Measurements from ENCODE around the gene TMPRSS11A. TPM values are rescaled to one million over a fixed set of nuclear protein-coding genes. Genes with fewer than 3 reads are reported as not detected.

Gene TMPRSS11A, protein sequence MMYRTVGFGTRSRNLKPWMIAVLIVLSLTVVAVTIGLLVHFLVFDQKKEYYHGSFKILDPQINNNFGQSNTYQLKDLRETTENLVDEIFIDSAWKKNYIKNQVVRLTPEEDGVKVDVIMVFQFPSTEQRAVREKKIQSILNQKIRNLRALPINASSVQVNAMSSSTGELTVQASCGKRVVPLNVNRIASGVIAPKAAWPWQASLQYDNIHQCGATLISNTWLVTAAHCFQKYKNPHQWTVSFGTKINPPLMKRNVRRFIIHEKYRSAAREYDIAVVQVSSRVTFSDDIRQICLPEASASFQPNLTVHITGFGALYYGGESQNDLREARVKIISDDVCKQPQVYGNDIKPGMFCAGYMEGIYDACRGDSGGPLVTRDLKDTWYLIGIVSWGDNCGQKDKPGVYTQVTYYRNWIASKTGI
- not detected for total RNA-seq
- polyA plus RNA-seq: not detected
- long read RNA-seq, donor 1: 0 reads
- long read RNA-seq, donor 2: 0 reads
- long read RNA-seq, donor 3: 0 reads

DNA sequence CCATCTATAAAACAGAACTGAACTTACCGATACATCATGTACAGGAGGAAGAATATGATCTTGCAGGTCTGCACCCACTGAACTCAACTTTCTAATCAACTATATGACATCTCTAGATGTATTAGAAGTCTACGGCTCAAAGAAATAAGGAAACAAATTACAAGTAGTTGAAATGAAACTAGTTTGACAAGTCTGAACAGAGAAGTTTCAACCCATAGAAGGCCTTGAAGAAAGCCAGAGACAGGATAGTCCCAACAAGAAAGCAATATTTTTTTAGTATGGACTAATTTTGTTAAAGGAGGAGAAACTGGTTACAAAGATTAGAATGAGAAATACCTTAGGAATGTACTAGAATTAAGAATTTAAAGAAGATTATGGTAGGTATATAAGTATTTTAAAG lies at the start of gene TMPRSS11A:
TMPRSS11A (minus strand) TSS at position 138 of the 400 bp plus-strand sequence; CDS start at position 38, 100 bp downstream.
- Histone ChIP-seq H3K27ac (no peak within 1 kb of the TSS), H3K4me3 (no peak within 1 kb of the TSS), H3K4me1 (ENCODE audit: insufficient read depth) (no peaks in the 10 kb centered on the region), H3K27me3 (no peaks in the 10 kb centered on the region), H3K36me3 (no peaks in the 10 kb centered on the region), H3K9me3 (no peaks in the 10 kb centered on the region)
- intact Hi-C loops (cut with DNase I): no loop called here
- no peak for DNase-seq
- 47 to 75% (median 70%) methylated on average over 2 of the region's 2 CpGs for WGBS, 3 donors
- no peak for TF ChIP-seq POLR2A (IDR thresholded peaks at IDR 0.05)
- no peak for TF ChIP-seq EP300 (IDR thresholded peaks at IDR 0.05)
- TF ChIP-seq, protein P1, sequence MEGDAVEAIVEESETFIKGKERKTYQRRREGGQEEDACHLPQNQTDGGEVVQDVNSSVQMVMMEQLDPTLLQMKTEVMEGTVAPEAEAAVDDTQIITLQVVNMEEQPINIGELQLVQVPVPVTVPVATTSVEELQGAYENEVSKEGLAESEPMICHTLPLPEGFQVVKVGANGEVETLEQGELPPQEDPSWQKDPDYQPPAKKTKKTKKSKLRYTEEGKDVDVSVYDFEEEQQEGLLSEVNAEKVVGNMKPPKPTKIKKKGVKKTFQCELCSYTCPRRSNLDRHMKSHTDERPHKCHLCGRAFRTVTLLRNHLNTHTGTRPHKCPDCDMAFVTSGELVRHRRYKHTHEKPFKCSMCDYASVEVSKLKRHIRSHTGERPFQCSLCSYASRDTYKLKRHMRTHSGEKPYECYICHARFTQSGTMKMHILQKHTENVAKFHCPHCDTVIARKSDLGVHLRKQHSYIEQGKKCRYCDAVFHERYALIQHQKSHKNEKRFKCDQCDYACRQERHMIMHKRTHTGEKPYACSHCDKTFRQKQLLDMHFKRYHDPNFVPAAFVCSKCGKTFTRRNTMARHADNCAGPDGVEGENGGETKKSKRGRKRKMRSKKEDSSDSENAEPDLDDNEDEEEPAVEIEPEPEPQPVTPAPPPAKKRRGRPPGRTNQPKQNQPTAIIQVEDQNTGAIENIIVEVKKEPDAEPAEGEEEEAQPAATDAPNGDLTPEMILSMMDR (IDR thresholded peaks at IDR 0.05): no peak

DNA sequence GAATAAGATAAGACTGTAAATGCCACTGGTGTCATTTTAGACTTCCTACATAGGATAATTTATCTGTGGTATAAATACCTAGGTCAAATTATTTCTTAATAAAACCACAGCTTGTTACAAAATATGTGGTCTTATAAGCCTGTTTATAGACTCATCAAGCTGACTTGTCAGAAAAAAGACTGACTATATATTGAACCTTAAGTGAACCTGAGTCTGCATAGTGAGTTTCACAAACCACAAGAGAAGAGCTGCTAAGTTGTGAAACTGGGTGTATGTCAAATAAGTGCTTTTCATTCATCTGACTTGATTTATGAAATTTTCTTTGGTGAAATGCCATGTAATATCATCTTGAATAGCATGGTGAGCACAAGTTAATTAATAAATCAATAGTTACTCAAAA lies 48.4 kb upstream of the TMPRSS11A start:
- Histone ChIP-seq H3K27me3 (no peaks in the 10 kb centered on the region), H3K9me3 (no peaks in the 10 kb centered on the region), H3K4me1 (ENCODE audit: insufficient read depth) (no peaks in the 10 kb centered on the region), H3K36me3 (no peaks in the 10 kb centered on the region), H3K27ac (no peak overlapping the region), H3K4me3 (no peak overlapping the region)
- intact Hi-C loops (cut with DNase I): no loop called here
- DNase-seq: no peak
- TF ChIP-seq, protein P1 (IDR thresholded peaks at IDR 0.05): no peak
- TF ChIP-seq POLR2A (IDR thresholded peaks at IDR 0.05) (no peak), EP300 (IDR thresholded peaks at IDR 0.05) (no peak)

DNA sequence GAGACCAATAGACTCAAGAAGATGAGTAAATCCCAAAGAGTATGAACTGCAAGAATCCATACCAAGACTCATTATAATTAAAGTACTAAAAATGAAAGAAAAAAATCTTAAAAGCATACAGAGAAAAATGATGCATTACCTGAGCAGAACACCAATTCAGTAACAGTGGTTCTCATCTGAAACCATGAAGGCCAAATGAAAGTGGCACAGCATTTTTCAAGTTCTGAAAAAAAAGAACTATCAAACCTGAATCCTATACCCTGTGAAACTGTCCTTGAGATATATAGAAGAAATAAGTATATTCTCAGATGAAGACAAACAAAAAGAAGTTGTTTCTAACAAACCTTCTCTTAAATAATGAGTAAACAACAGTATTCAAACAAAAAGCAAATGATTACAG lies 39.6 kb upstream of the TMPRSS11A start:
- Histone ChIP-seq H3K27me3 (no peaks in the 10 kb centered on the region), H3K9me3 (no peaks in the 10 kb centered on the region), H3K4me1 (ENCODE audit: insufficient read depth) (no peaks in the 10 kb centered on the region), H3K36me3 (no peaks in the 10 kb centered on the region), H3K4me3 (no peak overlapping the region), H3K27ac (no peak overlapping the region)
- intact Hi-C loops (cut with DNase I): no loop called here
- no peak for DNase-seq
- no peak for TF ChIP-seq EP300 (IDR thresholded peaks at IDR 0.05)
- TF ChIP-seq POLR2A (IDR thresholded peaks at IDR 0.05): no peak
- TF ChIP-seq, protein P1 (IDR thresholded peaks at IDR 0.05): no peak

DNA sequence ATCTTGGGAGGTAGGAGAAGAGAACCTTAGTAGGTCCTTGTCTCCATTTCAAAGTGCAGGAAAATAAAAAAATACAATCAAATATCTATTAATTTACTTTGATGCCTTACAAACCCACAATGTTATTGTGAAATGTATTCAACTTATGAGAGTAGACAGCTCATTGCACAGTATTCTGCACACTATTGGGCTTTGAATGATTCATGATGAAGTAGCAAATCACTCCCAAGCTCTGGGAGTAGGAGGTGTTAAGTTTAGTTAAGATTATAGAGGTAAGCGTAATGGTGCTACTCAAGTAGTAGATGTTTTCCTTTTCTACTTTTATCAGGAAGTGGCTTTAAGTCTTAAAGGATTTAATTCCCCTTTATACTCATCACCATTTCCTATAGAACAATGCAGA lies 32.8 kb upstream of the TMPRSS11A start:
- WGBS, 3 donors: 90 to 100% (median 93%) methylated on average over 1 of the region's 1 CpG
- H3K27me3 ChIP-seq: no peaks in the 10 kb centered on the region
- intact Hi-C loops (cut with DNase I): no loop called here
- DNase-seq: no peak
- H3K4me3 ChIP-seq: no peak overlapping the region
- TF ChIP-seq EP300 (IDR thresholded peaks at IDR 0.05) (no peak), POLR2A (IDR thresholded peaks at IDR 0.05) (no peak)
- TF ChIP-seq, protein P1 (IDR thresholded peaks at IDR 0.05): no peak
- H3K4me1 ChIP-seq (ENCODE audit: insufficient read depth): no peaks in the 10 kb centered on the region
- no peak overlapping the region for H3K27ac ChIP-seq
- H3K9me3 ChIP-seq: no peaks in the 10 kb centered on the region
- no peaks in the 10 kb centered on the region for H3K36me3 ChIP-seq
